ACC112 (cell line): ENCODE measurements around the gene TSPY8.
"Not testable (repeated sequence)": the region's sequence is repeated elsewhere in the genome, so short reads cannot be mapped to it uniquely, and the experiment has no call there.

Experiments used
- H2AFZ ChIP-seq: fragments of 200-600 bp; sonication (generic); one replicate; pipeline ENCODE4 v1.6.0; 2017; ENCODE audit warnings: antibody characterized with exemption, low read length; ENCODE audit not compliant: unreplicated experiment
- H3K27ac ChIP-seq: fragments of 200-600 bp; sonication (generic); 2 replicates; pipeline ENCODE4 v1.5.1; 2014; ENCODE audit warnings: low read depth, mild to moderate bottlenecking, antibody characterized with exemption, low read length, moderate library complexity
- H3K27me3 ChIP-seq: fragments of 200-600 bp; sonication (generic); 2 replicates; pipeline ENCODE4 v1.6.1; 2014; ENCODE audit warnings: mild to moderate bottlenecking, antibody characterized with exemption, low read length, moderate library complexity, mixed read lengths; ENCODE audit not compliant: insufficient read depth
- H3K36me3 ChIP-seq: fragments of 200-600 bp; sonication (generic); 2 replicates; pipeline ENCODE4 v1.6.1; 2016; ENCODE audit warnings: mild to moderate bottlenecking, antibody characterized with exemption, low read length, moderate library complexity, mixed read lengths; ENCODE audit not compliant: insufficient read depth
- H3K4me1 ChIP-seq: fragments of 200-600 bp; sonication (generic); one replicate; pipeline ENCODE4 v1.6.1; 2016; ENCODE audit warnings: low read length, mixed read lengths; ENCODE audit not compliant: insufficient read depth, unreplicated experiment, control insufficient read depth
- H3K4me3 ChIP-seq: fragments of 200-600 bp; sonication (generic); 2 replicates; pipeline ENCODE4 v1.5.1; 2014; ENCODE audit warnings: mild to moderate bottlenecking, low read depth, low read length
- H3K79me2 ChIP-seq: fragments of 200-600 bp; sonication (generic); one replicate; pipeline ENCODE4 v1.6.0; 2016; ENCODE audit warnings: low read length; ENCODE audit not compliant: control insufficient read depth, unreplicated experiment, insufficient read depth

The TSPY8 gene, protein sequence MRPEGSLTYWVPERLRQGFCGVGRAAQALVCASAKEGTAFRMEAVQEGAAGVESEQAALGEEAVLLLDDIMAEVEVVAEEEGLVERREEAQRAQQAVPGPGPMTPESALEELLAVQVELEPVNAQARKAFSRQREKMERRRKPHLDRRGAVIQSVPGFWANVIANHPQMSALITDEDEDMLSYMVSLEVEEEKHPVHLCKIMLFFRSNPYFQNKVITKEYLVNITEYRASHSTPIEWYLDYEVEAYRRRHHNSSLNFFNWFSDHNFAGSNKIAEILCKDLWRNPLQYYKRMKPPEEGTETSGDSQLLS

DNA sequence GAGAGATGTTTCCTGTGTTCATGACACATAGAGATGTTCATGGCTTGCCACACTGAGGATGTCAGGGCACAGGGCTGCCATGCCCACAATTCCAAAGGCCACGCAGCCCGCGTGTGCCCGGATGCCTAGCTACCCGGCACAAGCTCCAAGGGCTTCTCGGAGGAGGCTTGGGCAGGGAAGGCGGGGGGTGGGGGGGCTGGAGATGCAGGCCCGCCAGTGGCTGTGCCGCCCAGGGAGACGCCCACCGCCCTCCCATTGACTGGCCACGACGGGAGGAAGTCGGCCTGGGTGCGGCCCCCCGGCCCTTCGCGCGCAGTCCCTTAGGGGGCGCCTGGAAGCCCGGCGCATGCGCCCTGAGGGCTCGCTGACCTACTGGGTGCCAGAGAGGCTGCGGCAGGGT, at the start of gene TSPY8:
TSPY8 (plus strand) TSS at position 301 of the 400 bp plus-strand sequence; CDS start at position 347, 46 bp downstream.
- H3K27me3 ChIP-seq, H3K36me3 ChIP-seq, H3K79me2 ChIP-seq, H2AFZ ChIP-seq, H3K4me1 ChIP-seq, H3K27ac ChIP-seq, H3K4me3 ChIP-seq: not testable (repeated sequence)

DNA sequence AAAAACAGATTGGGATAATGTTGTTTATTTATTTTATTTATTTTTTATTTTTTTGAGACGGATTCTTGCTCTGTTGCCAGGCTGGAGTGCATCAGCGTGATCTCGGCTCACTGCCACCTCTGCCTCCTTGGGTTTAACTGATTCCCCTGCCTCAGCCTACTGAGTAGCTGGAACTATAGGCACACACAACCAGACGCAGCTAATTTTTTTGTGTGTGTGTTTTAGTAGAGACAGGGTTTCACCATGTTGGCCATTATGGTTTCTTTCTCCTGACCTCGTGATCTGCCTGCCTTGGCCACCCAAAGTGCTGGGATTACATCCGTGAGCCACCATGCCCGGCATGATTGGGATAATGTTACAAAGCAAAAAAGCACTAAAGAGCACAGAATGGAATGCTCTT, 36.6 kb upstream of the TSPY8 start:
- no peaks in the 10 kb centered on the region for H3K27me3 ChIP-seq
- H3K36me3 ChIP-seq = no peaks in the 10 kb centered on the region
- H3K4me3 ChIP-seq = no peak overlapping the region
- H3K27ac ChIP-seq = no peak overlapping the region
- H2AFZ ChIP-seq = no peak overlapping the region
- H3K4me1 ChIP-seq = no peaks in the 10 kb centered on the region
- no peaks in the 10 kb centered on the region for H3K79me2 ChIP-seq

DNA sequence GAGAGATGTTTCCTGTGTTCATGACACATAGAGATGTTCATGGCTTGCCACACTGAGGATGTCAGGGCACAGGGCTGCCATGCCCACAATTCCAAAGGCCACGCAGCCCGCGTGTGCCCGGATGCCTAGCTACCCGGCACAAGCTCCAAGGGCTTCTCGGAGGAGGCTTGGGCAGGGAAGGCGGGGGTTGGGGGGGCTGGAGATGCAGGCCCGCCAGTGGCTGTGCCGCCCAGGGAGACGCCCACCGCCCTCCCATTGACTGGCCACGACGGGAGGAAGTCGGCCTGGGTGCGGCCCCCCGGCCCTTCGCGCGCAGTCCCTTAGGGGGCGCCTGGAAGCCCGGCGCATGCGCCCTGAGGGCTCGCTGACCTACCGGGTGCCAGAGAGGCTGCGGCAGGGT, 20.4 kb upstream of the TSPY8 start, which contains the start of gene TSPY4:
TSPY4 (plus strand) TSS at position 301 of the 400 bp plus-strand sequence; CDS start at position 347, 46 bp downstream.
- H2AFZ ChIP-seq, H3K27me3 ChIP-seq, H3K4me1 ChIP-seq, H3K27ac ChIP-seq, H3K36me3 ChIP-seq, H3K79me2 ChIP-seq, H3K4me3 ChIP-seq: not testable (repeated sequence)

DNA sequence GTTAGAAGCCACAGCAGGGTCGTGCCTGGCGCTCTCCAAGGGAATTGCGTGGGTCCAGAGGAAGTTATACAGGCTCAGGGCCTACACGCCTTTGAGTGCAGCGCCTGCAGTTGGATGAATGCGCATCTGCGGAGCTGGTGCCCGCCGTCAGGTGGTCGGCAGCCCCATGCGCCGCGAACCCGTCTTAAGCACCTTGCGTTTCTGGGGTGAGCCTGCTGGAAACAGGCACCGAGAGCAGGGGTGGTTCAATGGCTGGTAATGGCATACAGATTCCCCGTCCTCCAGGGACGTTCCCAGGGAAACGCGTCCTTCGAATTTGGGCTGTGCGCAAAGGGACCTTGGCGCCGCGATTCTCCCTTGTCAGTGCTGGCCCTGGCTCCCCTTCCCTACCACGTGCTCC, 38.9 kb downstream of the TSPY8 start:
- not testable (repeated sequence) for H3K79me2 ChIP-seq, H3K4me3 ChIP-seq, H3K4me1 ChIP-seq, H3K36me3 ChIP-seq, H3K27ac ChIP-seq, H3K27me3 ChIP-seq, H2AFZ ChIP-seq

DNA sequence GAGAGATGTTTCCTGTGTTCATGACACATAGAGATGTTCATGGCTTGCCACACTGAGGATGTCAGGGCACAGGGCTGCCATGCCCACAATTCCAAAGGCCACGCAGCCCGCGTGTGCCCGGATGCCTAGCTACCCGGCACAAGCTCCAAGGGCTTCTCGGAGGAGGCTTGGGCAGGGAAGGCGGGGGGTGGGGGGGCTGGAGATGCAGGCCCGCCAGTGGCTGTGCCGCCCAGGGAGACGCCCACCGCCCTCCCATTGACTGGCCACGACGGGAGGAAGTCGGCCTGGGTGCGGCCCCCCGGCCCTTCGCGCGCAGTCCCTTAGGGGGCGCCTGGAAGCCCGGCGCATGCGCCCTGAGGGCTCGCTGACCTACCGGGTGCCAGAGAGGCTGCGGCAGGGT, 40.5 kb downstream of the TSPY8 start, which contains the start of gene TSPY3:
TSPY3 (plus strand) TSS at position 301 of the 400 bp plus-strand sequence; CDS start at position 347, 46 bp downstream.
- not testable (repeated sequence) for H3K4me3 ChIP-seq, H3K79me2 ChIP-seq, H3K27me3 ChIP-seq, H3K36me3 ChIP-seq, H3K27ac ChIP-seq, H3K4me1 ChIP-seq, H2AFZ ChIP-seq
